ENCODE results near the gene ME1.

The ME1 gene

DNA sequence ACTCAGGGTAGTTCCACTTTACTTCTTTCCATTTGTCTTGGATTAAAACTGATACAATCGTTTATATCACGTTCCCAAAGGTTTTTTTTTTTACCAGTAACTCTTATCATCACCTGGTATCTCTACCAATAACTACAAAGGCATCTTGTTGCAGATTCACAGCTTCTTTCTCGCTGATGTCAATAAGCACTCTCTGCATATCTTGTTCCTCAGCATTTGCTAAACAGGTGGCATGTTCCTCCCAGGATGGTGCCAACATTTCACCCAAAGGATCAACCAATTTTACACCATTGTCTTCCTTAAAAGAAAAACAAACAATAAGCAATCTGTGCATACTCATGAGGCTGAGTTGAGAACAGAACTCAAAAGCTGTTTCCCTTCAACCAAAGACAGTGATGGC, 242.3 kb downstream of the ME1 start:
- H3K4me3 ChIP-seq (ENCODE audit: low read length), result no peak overlapping the region
- no peak for DNase-seq (ENCODE audit: low read depth)
- peaks cover 55% of the 10 kb centered on the region for H3K36me3 ChIP-seq (ENCODE audit: control insufficient read depth, insufficient read depth, low read length, severe bottlenecking)
- no peak overlapping the region for H3K9ac ChIP-seq (ENCODE audit: low read length)
- H3K9me3 ChIP-seq (ENCODE audit: control insufficient read depth, low read length), result no peaks in the 10 kb centered on the region
- peaks cover 35% of the 10 kb centered on the region for H3K4me1 ChIP-seq (ENCODE audit: control insufficient read depth, insufficient read depth, low read length)
- no peaks in the 10 kb centered on the region for H3K27me3 ChIP-seq (replicated peaks; ENCODE audit: control insufficient read depth, insufficient read depth, low read length)

DNA sequence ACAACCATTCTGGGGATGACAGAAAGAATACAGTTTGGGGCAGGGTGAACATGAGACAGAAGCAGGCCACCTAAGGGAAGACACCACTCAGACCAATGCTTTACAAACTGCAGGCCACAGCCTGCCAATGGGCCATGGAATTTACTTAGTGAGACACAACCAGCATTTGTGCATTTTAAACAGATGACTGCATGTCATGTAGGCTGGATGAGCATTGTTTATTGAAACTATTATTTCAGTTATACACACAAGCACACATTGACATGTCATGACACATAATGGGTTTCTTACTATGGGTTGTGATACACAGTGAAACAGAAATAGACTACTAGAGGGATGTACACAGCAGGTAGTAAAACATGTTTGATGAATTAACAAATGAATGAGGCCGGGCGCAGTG, 245.8 kb downstream of the ME1 start:
- Histone ChIP-seq H3K9me3 (ENCODE audit: control insufficient read depth, low read length) (no peaks in the 10 kb centered on the region), H3K36me3 (ENCODE audit: control insufficient read depth, insufficient read depth, low read length, severe bottlenecking) (peaks cover 79% of the 10 kb centered on the region), H3K4me3 (ENCODE audit: low read length) (no peak overlapping the region), H3K9ac (ENCODE audit: low read length) (no peak overlapping the region), H3K4me1 (ENCODE audit: control insufficient read depth, insufficient read depth, low read length) (peaks cover 34% of the 10 kb centered on the region), H3K27me3 (replicated peaks; ENCODE audit: control insufficient read depth, insufficient read depth, low read length) (no peaks in the 10 kb centered on the region)
- no peak for DNase-seq (ENCODE audit: low read depth)

DNA sequence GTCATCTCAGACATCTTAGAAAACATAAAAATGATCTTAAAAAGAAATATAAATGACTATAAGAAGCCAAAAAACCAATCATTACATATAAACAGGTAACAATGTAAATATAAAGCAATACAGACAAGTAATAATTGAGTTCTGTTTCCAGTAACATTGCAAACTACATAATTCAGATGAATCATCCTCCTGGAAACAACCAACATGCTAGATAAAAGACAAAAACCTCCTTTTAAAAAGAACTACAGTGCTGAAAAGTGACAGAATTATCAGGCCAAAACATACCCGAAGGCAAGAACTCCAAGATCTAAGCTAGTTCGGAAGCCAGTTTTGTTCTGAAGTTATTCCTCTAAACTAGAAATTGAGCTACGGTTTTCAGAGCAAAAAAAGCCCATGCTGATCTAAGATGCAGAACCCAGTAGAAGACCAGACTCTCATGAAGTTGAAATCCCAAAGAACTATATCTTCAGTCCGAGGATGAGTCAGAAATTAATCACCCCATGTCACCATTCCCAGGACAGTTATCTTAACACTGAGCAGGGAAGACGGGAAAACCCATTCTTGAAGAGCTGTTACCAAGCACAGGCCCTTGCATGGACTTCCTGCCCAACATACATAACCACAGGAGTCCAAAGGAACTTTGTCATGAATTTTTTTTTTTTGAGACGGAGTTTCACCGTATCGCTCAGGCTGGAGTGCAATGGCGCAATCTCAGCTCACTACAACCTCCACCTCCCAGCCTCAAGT, 247.6 kb downstream of the ME1 start:
- Histone ChIP-seq H3K4me3 (ENCODE audit: low read length) (peak overlapping the region; percentile 51), H3K27me3 (replicated peaks; ENCODE audit: control insufficient read depth, insufficient read depth, low read length) (no peaks in the 10 kb centered on the region), H3K9ac (ENCODE audit: low read length) (peak overlapping the region; percentile 37), H3K36me3 (ENCODE audit: control insufficient read depth, insufficient read depth, low read length, severe bottlenecking) (peaks cover 78% of the 10 kb centered on the region), H3K9me3 (ENCODE audit: control insufficient read depth, low read length) (no peaks in the 10 kb centered on the region), H3K4me1 (ENCODE audit: control insufficient read depth, insufficient read depth, low read length) (peaks cover 26% of the 10 kb centered on the region)
- DNase-seq (ENCODE audit: low read depth), result peak; percentile 60

GRCh38 chr6:83182114-83182513, 248.7 kb downstream of the ME1 start:
- H3K27me3 ChIP-seq (replicated peaks; ENCODE audit: control insufficient read depth, insufficient read depth, low read length), result no peaks in the 10 kb centered on the region
- H3K4me3 ChIP-seq (ENCODE audit: low read length), result no peak overlapping the region
- peaks cover 83% of the 10 kb centered on the region for H3K36me3 ChIP-seq (ENCODE audit: control insufficient read depth, insufficient read depth, low read length, severe bottlenecking)
- no peaks in the 10 kb centered on the region for H3K9me3 ChIP-seq (ENCODE audit: control insufficient read depth, low read length)
- H3K4me1 ChIP-seq (ENCODE audit: control insufficient read depth, insufficient read depth, low read length), result peaks cover 26% of the 10 kb centered on the region
- DNase-seq (ENCODE audit: low read depth), result no peak
- H3K9ac ChIP-seq (ENCODE audit: low read length), result no peak overlapping the region

GRCh38 chr6:83180426-83180950, 250.4 kb downstream of the ME1 start:
- peaks cover 23% of the 10 kb centered on the region for H3K4me1 ChIP-seq (ENCODE audit: control insufficient read depth, insufficient read depth, low read length)
- DNase-seq (ENCODE audit: low read depth), result no peak
- no peaks in the 10 kb centered on the region for H3K27me3 ChIP-seq (replicated peaks; ENCODE audit: control insufficient read depth, insufficient read depth, low read length)
- no peak overlapping the region for H3K9ac ChIP-seq (ENCODE audit: low read length)
- H3K4me3 ChIP-seq (ENCODE audit: low read length), result no peak overlapping the region
- H3K36me3 ChIP-seq (ENCODE audit: control insufficient read depth, insufficient read depth, low read length, severe bottlenecking), result peaks cover 86% of the 10 kb centered on the region
- no peaks in the 10 kb centered on the region for H3K9me3 ChIP-seq (ENCODE audit: control insufficient read depth, low read length)

- no peaks in the 10 kb centered on the region for H3K4me1 ChIP-seq (ENCODE audit: control insufficient read depth, insufficient read depth, low read length)
- DNase-seq (ENCODE audit: low read depth), result peak; percentile 66
- H3K27me3 ChIP-seq (replicated peaks; ENCODE audit: control insufficient read depth, insufficient read depth, low read length), result no peaks in the 10 kb centered on the region
- no peak overlapping the region for H3K9ac ChIP-seq (ENCODE audit: low read length)
- H3K9me3 ChIP-seq (ENCODE audit: control insufficient read depth, low read length), result no peaks in the 10 kb centered on the region
- H3K4me3 ChIP-seq (ENCODE audit: low read length), result no peak overlapping the region
- peaks cover 98% of the 10 kb centered on the region for H3K36me3 ChIP-seq (ENCODE audit: control insufficient read depth, insufficient read depth, low read length, severe bottlenecking)
Observed at GRCh38 chr6:83176246-83176645, 254.6 kb downstream of the ME1 start.

DNA sequence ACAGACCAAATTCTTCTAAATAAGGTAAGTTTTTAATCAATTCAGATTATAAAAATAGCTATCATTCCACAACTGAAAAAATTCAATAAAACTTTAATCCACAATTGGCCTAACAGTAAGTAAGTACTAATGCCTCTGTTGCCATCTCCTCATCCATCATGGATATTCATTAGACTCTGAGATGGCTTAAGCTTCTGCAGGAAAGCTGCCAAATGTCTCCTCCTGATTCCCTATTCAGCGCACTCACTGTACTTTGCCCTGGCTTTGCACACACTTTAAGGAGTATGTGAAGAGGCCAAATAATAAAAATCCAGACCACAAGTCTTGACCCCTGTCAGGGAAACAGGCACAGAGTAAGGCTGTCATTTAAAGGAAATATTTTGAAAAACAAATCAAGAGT, 261.3 kb downstream of the ME1 start:
- H3K36me3 ChIP-seq (ENCODE audit: control insufficient read depth, insufficient read depth, low read length, severe bottlenecking), result peaks cover 100% of the 10 kb centered on the region

GRCh38 chr6:83169106-83169505, 261.7 kb downstream of the ME1 start:
- no peaks in the 10 kb centered on the region for H3K9me3 ChIP-seq (ENCODE audit: control insufficient read depth, low read length)
- no peak for DNase-seq (ENCODE audit: low read depth)
- no peaks in the 10 kb centered on the region for H3K4me1 ChIP-seq (ENCODE audit: control insufficient read depth, insufficient read depth, low read length)
- H3K4me3 ChIP-seq (ENCODE audit: low read length), result no peak overlapping the region
- H3K27me3 ChIP-seq (replicated peaks; ENCODE audit: control insufficient read depth, insufficient read depth, low read length), result no peaks in the 10 kb centered on the region
- peaks cover 100% of the 10 kb centered on the region for H3K36me3 ChIP-seq (ENCODE audit: control insufficient read depth, insufficient read depth, low read length, severe bottlenecking)
- H3K9ac ChIP-seq (ENCODE audit: low read length), result no peak overlapping the region

More for the DNA sequence above, 261.3 kb downstream of the ME1 start:
- Histone ChIP-seq H3K4me1 (ENCODE audit: control insufficient read depth, insufficient read depth, low read length) (no peaks in the 10 kb centered on the region), H3K27me3 (replicated peaks; ENCODE audit: control insufficient read depth, insufficient read depth, low read length) (no peaks in the 10 kb centered on the region), H3K4me3 (ENCODE audit: low read length) (no peak overlapping the region), H3K9ac (ENCODE audit: low read length) (no peak overlapping the region), H3K9me3 (ENCODE audit: control insufficient read depth, low read length) (no peaks in the 10 kb centered on the region)
- no peak for DNase-seq (ENCODE audit: low read depth)

DNA sequence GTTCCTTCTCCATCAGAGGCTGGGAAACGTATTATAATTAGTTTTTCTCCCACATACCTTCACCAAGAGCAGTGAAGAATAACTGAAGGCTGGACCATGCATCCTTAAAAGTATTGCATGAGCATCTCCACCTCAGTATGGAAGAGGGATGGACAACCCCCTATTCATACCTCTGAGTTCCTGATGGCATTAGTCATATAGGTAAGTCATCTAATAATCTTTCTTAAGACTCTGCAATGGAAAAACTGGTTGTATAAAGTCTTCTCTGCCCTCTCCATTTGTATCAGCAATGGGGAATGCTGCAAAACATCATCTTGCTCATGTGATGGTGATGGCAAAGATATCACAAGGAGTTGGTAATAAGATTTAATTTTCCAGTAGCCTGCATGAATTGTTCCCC, 262.3 kb downstream of the ME1 start:
- H3K9me3 ChIP-seq (ENCODE audit: control insufficient read depth, low read length), result no peaks in the 10 kb centered on the region
- H3K9ac ChIP-seq (ENCODE audit: low read length), result no peak overlapping the region
- no peak for DNase-seq (ENCODE audit: low read depth)
- H3K4me1 ChIP-seq (ENCODE audit: control insufficient read depth, insufficient read depth, low read length), result no peaks in the 10 kb centered on the region
- peaks cover 99% of the 10 kb centered on the region for H3K36me3 ChIP-seq (ENCODE audit: control insufficient read depth, insufficient read depth, low read length, severe bottlenecking)
- no peak overlapping the region for H3K4me3 ChIP-seq (ENCODE audit: low read length)
- H3K27me3 ChIP-seq (replicated peaks; ENCODE audit: control insufficient read depth, insufficient read depth, low read length), result no peaks in the 10 kb centered on the region

DNA sequence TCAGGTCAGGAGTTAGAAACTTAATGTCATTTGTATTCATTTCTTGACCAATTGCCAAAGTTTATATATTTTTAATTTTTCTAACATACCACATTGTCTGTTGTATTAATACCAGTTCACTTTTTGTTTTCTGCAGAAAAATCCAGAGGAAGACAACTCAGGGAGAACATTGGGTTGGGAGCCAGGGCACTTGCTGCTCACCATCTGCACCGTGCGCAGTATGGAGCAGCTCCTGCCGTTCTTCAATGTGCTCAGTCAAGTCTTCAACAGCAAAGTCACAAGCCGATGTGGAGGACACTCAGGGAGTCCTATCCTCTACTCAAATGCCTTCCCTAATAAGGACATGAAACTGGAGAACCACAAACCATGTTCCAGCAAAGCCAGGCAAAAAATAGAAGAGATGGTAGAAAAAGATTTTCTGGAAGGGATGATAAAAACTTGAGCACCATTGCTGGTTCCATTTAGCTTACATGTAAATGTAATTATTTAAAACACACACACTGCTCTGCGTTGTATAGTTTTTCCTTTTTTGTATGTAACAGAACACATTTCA, 263.0 kb downstream of the ME1 start:
- no peaks in the 10 kb centered on the region for H3K27me3 ChIP-seq (replicated peaks; ENCODE audit: control insufficient read depth, insufficient read depth, low read length)
- no peak overlapping the region for H3K4me3 ChIP-seq (ENCODE audit: low read length)
- no peak overlapping the region for H3K9ac ChIP-seq (ENCODE audit: low read length)
- H3K36me3 ChIP-seq (ENCODE audit: control insufficient read depth, insufficient read depth, low read length, severe bottlenecking), result peaks cover 99% of the 10 kb centered on the region
- no peak for DNase-seq (ENCODE audit: low read depth)
- no peaks in the 10 kb centered on the region for H3K9me3 ChIP-seq (ENCODE audit: control insufficient read depth, low read length)
- no peaks in the 10 kb centered on the region for H3K4me1 ChIP-seq (ENCODE audit: control insufficient read depth, insufficient read depth, low read length)

Data from adipocyte (in vitro differentiated cells).